Neural progenitor cell (in vitro differentiated cells): ENCODE data around the gene DDX59.

Experiments used
- CTCF ChIP-seq: fragments of 200-600 bp; sonication (generic); IDR thresholded peaks from 2 replicates; pipeline ENCODE4 v1.5.1; 2017; ENCODE audit warnings: antibody characterized with exemption, mild to moderate bottlenecking
- EZH2 ChIP-seq: fragments of 200-600 bp; sonication (generic); IDR thresholded peaks from 2 replicates; pipeline ENCODE4 v1.6.1; 2017; ENCODE audit warnings: antibody characterized with exemption, mild to moderate bottlenecking, moderate library complexity
- EZH2phosphoT487 ChIP-seq: fragments of 200-600 bp; sonication (generic); IDR thresholded peaks from 2 replicates; pipeline ENCODE4 v1.6.1; 2017; ENCODE audit warnings: antibody characterized with exemption

- TF ChIP-seq CTCF (no peak), EZH2phosphoT487 (no peak), EZH2 (no peak)
Observed at GRCh38 chr1:200674838-200675587, 5.3 kb upstream of the DDX59 start.
